ENCODE data around the gene LRRC31. TPM values are rescaled to one million over a fixed set of nuclear protein-coding genes. Genes with fewer than 3 reads are reported as not detected.

Gene LRRC31
- total RNA-seq, 2 experiments from 2014 or later: not detected

DNA sequence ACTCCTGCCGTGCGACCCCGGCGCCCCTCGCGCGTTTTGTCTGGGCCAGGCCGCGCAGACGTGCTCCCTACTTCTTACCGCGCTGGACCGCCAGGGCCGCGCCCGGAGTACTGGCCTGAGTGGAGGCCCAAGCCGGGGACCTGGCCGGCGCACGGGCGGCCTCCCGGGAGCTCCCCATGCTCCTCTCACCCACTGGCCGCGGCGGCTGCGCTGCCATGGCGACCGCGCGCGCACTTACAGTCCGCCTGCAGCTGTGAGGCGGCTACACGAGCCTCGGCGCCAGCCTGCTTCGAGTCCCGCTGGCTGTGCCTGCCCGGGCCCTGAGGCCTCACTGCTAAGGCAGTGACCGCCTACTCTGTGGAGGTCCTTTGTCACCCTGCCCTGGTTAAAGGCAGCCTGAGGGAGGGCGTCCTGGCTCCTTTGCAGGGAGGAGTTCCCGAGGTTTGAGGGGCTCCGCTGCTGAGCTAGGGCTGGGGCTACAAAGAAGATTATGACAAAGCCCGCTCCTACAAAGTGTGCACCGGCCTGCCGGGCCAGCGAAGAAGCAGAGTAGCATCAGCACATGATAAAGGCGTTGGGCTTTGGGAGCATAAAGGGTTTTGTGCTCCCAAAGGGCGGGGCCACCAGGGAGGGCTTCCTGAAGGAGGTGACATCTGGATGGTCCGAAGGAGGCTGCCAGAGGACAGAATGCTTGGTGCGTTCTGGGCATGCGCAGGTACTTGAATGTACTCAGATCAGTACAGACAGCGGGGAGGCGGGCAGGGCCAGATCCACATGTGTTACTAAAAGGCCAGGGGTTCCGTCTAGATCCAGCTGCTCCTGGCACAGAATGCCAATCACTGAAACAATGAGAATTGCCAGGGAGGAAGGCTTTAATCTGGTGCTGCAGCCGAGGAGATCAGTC lies 57.2 kb downstream of the LRRC31 start, which contains the start of the genes LRRC34 and LRRIQ4:
Gene LRRC34, minus strand, starts transcription at position 573 of the 904 bp plus-strand sequence. Its CDS starts 356 bp downstream, at position 217.
Gene LRRIQ4, plus strand, starts transcription at position 539 of the 904 bp plus-strand sequence. CDS start 9,052 bp downstream, outside the sequence.
- H3K27ac Mint-ChIP-seq: peak within 1 kb of the TSS; percentile 82
- peaks cover 2% of the 10 kb centered on the region for H3K27me3 Mint-ChIP-seq
- peak; percentile 77 for ATAC-seq
- H3K4me3 Mint-ChIP-seq: peak within 1 kb of the TSS; percentile 77
- peaks cover 13% of the 10 kb centered on the region for H3K9me3 Mint-ChIP-seq (ENCODE audit: low read depth)
- H3K4me1 Mint-ChIP-seq: peaks cover 27% of the 10 kb centered on the region
- intact Hi-C loops (cut with DNase I, micrococcal nuclease): loop anchor here (1.0 to 5.0 kb wide), 11 partner anchors 39 to 545 kb away; partner anchors contain the start of genes SEC62 (in 2 of the 2), GPR160 (in 1 of the 2), MYNN (in 1 of the 2) and PHC3 (in 1 of the 2)
- ChIA-PET CTCF (interaction anchor here (0.7 to 1.6 kb wide), 5 partner anchors 18 to 155 kb away, joined by 3 to 7 read pairs (median 3); no protein-coding TSS in a partner anchor), POLR2A (interaction anchor here (1.4 kb wide), 1 partner anchor 155 kb away, joined by 3 read pairs; no protein-coding TSS in a partner anchor)
- DNase-seq: peak; percentile 90
- peaks cover 10% of the 10 kb centered on the region for H3K36me3 Mint-ChIP-seq (ENCODE audit: low read depth)

DNA sequence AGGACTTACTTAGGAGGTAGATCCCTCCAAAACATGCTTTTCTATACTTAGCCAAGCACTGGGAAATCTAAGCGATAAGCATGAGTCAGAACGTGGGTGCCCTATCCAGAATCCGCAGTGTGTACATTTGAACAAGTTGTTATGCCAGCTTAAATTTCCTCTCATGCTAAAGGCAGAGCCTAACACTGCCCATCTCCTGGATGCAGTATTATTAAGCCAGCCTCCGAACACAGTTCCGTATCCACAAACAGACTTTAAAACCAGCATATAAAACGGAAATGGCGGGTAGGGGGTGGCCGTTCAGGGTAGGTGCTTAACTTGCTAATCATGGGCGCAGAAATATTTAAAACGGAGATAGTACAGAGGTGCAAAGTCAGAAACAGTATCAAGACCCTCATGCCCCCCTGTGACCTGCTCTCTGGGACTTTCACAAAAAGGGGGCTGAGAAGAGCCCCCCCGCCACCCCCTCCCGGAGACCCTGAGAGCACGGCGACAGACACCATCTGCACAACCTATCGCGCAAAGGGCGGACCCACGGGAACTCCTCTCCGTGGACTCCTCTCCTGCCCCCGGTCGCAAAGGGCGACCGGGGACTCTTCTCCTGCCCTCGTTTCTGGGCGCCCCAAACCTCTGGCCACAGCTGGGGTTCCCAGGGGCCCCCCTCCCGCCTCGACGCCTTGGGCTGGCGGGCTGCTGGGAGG lies 58.0 kb downstream of the LRRC31 start:
- ChIA-PET CTCF (interaction anchor here (0.6 to 1.6 kb wide), 6 partner anchors 19 to 554 kb away, joined by 3 to 7 read pairs (median 3); no protein-coding TSS in a partner anchor), POLR2A (no interaction called here)
- peaks cover 27% of the 10 kb centered on the region for H3K4me1 Mint-ChIP-seq
- peaks cover 10% of the 10 kb centered on the region for H3K36me3 Mint-ChIP-seq (ENCODE audit: low read depth)
- peak; percentile 3 for ATAC-seq
- peaks cover 13% of the 10 kb centered on the region for H3K9me3 Mint-ChIP-seq (ENCODE audit: low read depth)
- peak overlapping the region; percentile 77 for H3K4me3 Mint-ChIP-seq
- intact Hi-C loops (cut with DNase I, micrococcal nuclease): loop anchor here (1.0 to 5.0 kb wide), 9 partner anchors 38 to 546 kb away; partner anchors contain the start of genes SEC62 (in 2 of the 2), GPR160 (in 1 of the 2), MYNN (in 1 of the 2) and PHC3 (in 1 of the 2)
- peaks cover 2% of the 10 kb centered on the region for H3K27me3 Mint-ChIP-seq
- peak; percentile 35 for DNase-seq
- H3K27ac Mint-ChIP-seq: no peak overlapping the region

DNA sequence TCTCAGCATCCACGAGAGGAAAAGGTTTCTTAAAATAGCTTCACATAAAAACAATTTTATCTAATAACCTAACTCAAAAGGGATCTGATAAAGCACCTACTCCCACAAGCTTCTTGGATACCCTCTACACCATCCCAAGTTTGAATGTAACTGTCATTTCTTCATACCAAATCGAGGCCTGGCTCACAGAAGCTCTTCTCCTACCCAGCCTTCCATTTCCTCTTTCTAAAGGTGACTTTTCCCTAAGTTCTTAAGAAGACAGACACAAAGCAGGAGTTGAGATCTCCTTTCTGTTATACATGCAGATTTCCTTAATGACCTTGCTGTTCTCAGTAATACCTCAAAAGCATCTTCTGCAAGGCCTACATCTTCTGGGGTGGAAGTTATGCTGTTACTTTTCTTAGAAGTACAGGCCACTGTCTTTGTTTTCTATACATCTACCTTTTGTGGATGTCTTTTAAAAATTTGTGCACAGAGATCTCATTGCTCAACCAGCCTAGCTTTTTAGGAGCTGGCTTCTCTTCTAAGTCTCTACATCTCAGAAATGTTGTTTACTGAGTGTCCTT lies 60.4 kb downstream of the LRRC31 start:
- no peak overlapping the region for H3K27ac Mint-ChIP-seq
- peaks cover 26% of the 10 kb centered on the region for H3K4me1 Mint-ChIP-seq
- no peaks in the 10 kb centered on the region for H3K9me3 Mint-ChIP-seq (ENCODE audit: low read depth)
- H3K36me3 Mint-ChIP-seq (ENCODE audit: low read depth): no peaks in the 10 kb centered on the region
- intact Hi-C loops (cut with DNase I, micrococcal nuclease): no loop called here
- H3K4me3 Mint-ChIP-seq: no peak overlapping the region
- POLR2A ChIA-PET: interaction anchor here (0.7 kb wide), 1 partner anchor 27 kb away, joined by 3 read pairs; no protein-coding TSS in a partner anchor
- DNase-seq (no peak), ATAC-seq (no peak)
- H3K27me3 Mint-ChIP-seq: no peaks in the 10 kb centered on the region
- CTCF ChIA-PET: interaction anchor here (0.7 kb wide), 1 partner anchor 14 kb away, joined by 3 read pairs; no protein-coding TSS in a partner anchor

DNA sequence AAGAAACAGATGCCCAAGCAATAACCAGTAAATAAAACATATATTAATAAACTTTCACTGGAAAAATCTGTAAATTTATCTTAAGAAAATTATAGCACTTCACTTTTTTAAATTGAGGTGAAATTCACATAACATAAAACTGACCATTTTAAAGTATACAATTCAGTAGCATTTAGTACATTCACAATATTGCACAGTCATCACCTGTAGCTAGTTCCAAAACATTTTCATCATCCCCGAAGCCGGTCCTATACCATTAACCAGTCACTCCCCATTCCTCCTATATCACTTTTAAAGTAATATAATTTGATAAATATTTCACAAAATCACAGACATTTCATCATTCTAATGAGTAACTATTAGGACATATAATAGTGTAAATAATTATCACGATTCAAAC lies 65.1 kb downstream of the LRRC31 start:
- Mint-ChIP-seq H3K36me3 (ENCODE audit: low read depth) (no peaks in the 10 kb centered on the region), H3K9me3 (ENCODE audit: low read depth) (no peaks in the 10 kb centered on the region), H3K27me3 (no peaks in the 10 kb centered on the region), H3K4me1 (no peaks in the 10 kb centered on the region), H3K27ac (no peak overlapping the region), H3K4me3 (no peak overlapping the region)
- no peak for ATAC-seq
- intact Hi-C loops (cut with DNase I, micrococcal nuclease): no loop called here
- CTCF ChIA-PET: no interaction called here
- no peak for DNase-seq
- POLR2A ChIA-PET: no interaction called here

DNA sequence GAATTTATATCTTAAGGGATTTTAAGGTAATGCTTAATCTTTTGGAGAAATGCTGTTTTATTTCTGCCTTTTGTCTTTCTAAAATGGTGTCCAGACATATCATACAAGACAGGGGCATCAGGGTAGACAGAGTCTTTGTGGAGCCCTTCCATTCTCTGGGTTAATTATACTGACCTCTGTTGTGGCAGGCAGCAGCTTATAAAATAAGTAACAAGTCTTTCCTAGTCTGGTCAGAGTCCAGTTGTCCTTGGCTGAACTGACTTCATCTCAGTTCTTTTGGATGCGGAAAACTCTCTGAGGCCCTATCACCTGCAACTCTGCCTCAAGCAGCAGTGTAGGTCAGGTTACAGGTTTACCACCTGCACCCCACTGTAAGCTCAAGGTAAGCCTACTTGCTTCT lies 77.4 kb downstream of the LRRC31 start:
- H3K27ac Mint-ChIP-seq: no peak overlapping the region
- ATAC-seq (no peak), DNase-seq (no peak)
- CTCF ChIA-PET: no interaction called here
- no peaks in the 10 kb centered on the region for H3K9me3 Mint-ChIP-seq (ENCODE audit: low read depth)
- intact Hi-C loops (cut with DNase I, micrococcal nuclease): no loop called here
- no peaks in the 10 kb centered on the region for H3K27me3 Mint-ChIP-seq
- peaks cover 5% of the 10 kb centered on the region for H3K4me1 Mint-ChIP-seq
- POLR2A ChIA-PET: no interaction called here
- peaks cover 21% of the 10 kb centered on the region for H3K36me3 Mint-ChIP-seq (ENCODE audit: low read depth)
- H3K4me3 Mint-ChIP-seq: no peak overlapping the region

DNA sequence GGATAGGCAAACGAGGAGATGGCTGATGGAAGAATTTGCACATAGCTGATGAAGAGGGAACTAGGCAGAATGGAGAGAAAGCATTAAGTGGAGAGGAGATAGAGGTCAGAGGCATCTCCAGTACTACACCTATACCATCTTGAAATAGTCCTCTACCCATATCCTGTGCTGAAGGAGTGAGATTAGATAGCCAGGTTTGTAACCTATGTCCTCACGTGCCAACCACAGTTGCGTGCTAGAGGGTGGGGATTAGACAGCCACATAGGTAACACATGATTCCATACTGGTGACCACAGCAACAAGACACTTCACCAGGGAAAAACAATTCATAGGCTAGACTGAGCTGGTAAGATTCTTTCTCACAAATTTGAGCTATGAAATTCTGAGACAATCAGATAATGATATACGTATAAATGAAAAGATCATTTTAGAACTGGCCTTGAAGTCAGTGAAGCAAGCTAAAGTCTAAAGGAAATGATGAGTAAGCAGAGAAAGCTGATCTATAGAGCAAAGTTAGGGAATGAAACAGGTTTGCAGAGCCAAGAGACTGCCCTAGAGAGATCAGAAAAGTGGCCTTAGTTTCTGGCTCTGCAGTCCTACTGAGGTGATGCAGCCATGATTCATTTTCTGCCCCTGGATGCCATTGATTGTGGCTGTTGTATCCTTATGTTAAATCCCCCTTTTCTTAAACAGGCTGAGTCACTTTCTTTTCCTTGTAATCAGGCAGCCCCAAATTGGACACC lies 78.9 kb downstream of the LRRC31 start:
- intact Hi-C loops (cut with DNase I, micrococcal nuclease): no loop called here
- no peak for ATAC-seq
- H3K36me3 Mint-ChIP-seq (ENCODE audit: low read depth): peaks cover 31% of the 10 kb centered on the region

DNA sequence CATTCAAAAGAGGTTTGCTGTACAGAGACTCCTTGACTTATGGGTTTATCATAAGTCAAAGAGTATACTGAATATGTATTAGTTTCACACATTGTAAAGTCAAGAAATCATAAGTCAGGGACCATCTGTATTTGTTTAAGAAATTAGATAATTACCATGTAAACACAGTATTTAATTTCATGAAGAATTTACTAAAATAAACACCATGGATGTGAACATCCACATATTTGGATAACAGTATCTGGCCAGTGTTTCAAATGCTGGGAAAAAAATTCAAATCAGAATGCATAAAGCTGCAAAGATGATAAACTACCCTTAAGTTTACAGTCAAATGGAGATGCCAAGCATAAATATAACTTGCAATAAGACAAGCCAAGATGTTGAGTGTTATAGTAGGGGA lies 79.5 kb downstream of the LRRC31 start:
- Mint-ChIP-seq H3K4me1 (peaks cover 11% of the 10 kb centered on the region), H3K9me3 (ENCODE audit: low read depth) (no peaks in the 10 kb centered on the region), H3K27ac (no peak overlapping the region), H3K27me3 (no peaks in the 10 kb centered on the region), H3K36me3 (ENCODE audit: low read depth) (peaks cover 35% of the 10 kb centered on the region), H3K4me3 (no peak overlapping the region)
- ATAC-seq: no peak
- CTCF ChIA-PET: no interaction called here
- POLR2A ChIA-PET: interaction anchor here (0.5 kb wide), 1 partner anchor 16 kb away, joined by 3 read pairs; no protein-coding TSS in a partner anchor
- no peak for DNase-seq
- intact Hi-C loops (cut with DNase I, micrococcal nuclease): no loop called here

More for the DNA sequence above, 78.9 kb downstream of the LRRC31 start:
- DNase-seq: no peak
- no peaks in the 10 kb centered on the region for H3K27me3 Mint-ChIP-seq
- no peak overlapping the region for H3K4me3 Mint-ChIP-seq
- no peak overlapping the region for H3K27ac Mint-ChIP-seq
- H3K4me1 Mint-ChIP-seq: peaks cover 10% of the 10 kb centered on the region
- no peaks in the 10 kb centered on the region for H3K9me3 Mint-ChIP-seq (ENCODE audit: low read depth)
- POLR2A ChIA-PET: interaction anchor here (0.5 kb wide), 1 partner anchor 15 kb away, joined by 3 read pairs; no protein-coding TSS in a partner anchor
- CTCF ChIA-PET: interaction anchor here (0.7 kb wide), 1 partner anchor 201 kb away, joined by 3 read pairs; no protein-coding TSS in a partner anchor

Other genes starting within 250 kb of the LRRC31 start
- gene MECOM, start 206.2 kb downstream of the LRRC31 start, total RNA-seq: not detected
- gene TERC, start 104.9 kb downstream of the LRRC31 start, total RNA-seq: 10 to 100 TPM in 1 of 2 experiments, 1 to 10 TPM in 1; 2.6 to 11.1 TPM
- under 1 TPM; 0.40 to 0.62 TPM for gene ACTRT3, start 100.4 kb downstream of the LRRC31 start, total RNA-seq
- gene MYNN, start 96.5 kb downstream of the LRRC31 start, total RNA-seq: 10 to 100 TPM; 13.6 to 14.2 TPM
- gene LRRIQ4, start 57.1 kb downstream of the LRRC31 start, total RNA-seq: under 1 TPM; 0.09 to 0.12 TPM
- 1 to 10 TPM; 3.8 TPM for gene LRRC34, start 57.0 kb downstream of the LRRC31 start, total RNA-seq
- not detected for gene SAMD7, start 41.6 kb upstream of the LRRC31 start, total RNA-seq
- 10 to 100 TPM; 62.8 to 74.7 TPM for gene SEC62, start 96.9 kb upstream of the LRRC31 start, total RNA-seq
- 10 to 100 TPM in 1 of 2 experiments, 1 to 10 TPM in 1; 9.4 to 11.1 TPM for gene GPR160, start 168.1 kb upstream of the LRRC31 start, total RNA-seq

Measured in activated CD4-positive, alpha-beta T cell treated with anti-CD3 and anti-CD28 coated beads for 36 hours (primary cell).